Stomach (tissue), 9 donors: ENCODE data around the gene CAMSAP2. TPM values are rescaled to one million over a fixed set of nuclear protein-coding genes. Genes with fewer than 3 reads are reported as not detected.

Source experiments
- DNase-seq, 2 donors: peaks; one replicate each; pipeline versions ENCODE4 v3.0.0 to v3.0.0-alpha.2; 2013 to 2019
- H3K27ac ChIP-seq, 5 donors: fragments of 200-600 bp in 4 of 5; sonication (generic) in 4 of 5; one replicate each; pipeline ENCODE4 v1.5.1; 2013 to 2019; ENCODE audit warnings: mild to moderate bottlenecking in 1 of 5, moderate library complexity in 1 of 5
- H3K27me3 ChIP-seq, 3 donors: fragments of 200-600 bp; sonication (generic); one replicate each; pipeline ENCODE4 v1.5.1; 2017 to 2019; ENCODE audit warnings: mixed run types in 1 of 3
- H3K36me3 ChIP-seq, 4 donors: fragments of 200-600 bp; sonication (generic); 1 replicate in 3 of 4; 2 replicates in 1 of 4; pipeline ENCODE4 v1.5.1; 2016 to 2019
- H3K4me1 ChIP-seq, 4 donors: fragments of 200-600 bp; sonication (generic); one replicate each; pipeline ENCODE4 v1.5.1; 2016 to 2019
- H3K4me3 ChIP-seq, 4 donors: fragments of 200-600 bp; sonication (generic) in 3 of 4; one replicate each; pipeline ENCODE4 v1.5.1; 2016 to 2019; ENCODE audit warnings: mild to moderate bottlenecking in 1 of 4
- H3K9me3 ChIP-seq, 4 donors: fragments of 200-600 bp; sonication (generic); one replicate each; pipeline ENCODE4 v1.5.1; 2016 to 2019
- EP300 ChIP-seq: sonication (generic); formaldehyde crosslinking; IDR thresholded peaks from one replicate; pipeline ENCODE4 v1.6.1; 2017; ENCODE audit warnings: antibody characterized with exemption
- POLR2A ChIP-seq, 4 donors: fragments of 450-650 bp; IDR thresholded peaks; one replicate each; pipeline ENCODE4 v1.6.1; 2016; ENCODE audit warnings: antibody characterized with exemption in 4 of 4, control low read depth in 2 of 4, mild to moderate bottlenecking in 1 of 4, moderate library complexity in 1 of 4
- POLR2AphosphoS5 ChIP-seq, 3 donors: sonication (generic); formaldehyde crosslinking; IDR thresholded peaks; one replicate each; pipeline ENCODE4 v1.6.1; 2016; ENCODE audit warnings: antibody characterized with exemption in 3 of 3
- WGBS, 5 donors: extraction: QIAGEN DNeasy Blood & Tissue Kit in 3 of 5; methylation state at CpG; one replicate each; pipeline versions ENCODE4 v1.1.5 to v1.1.7; 2013 to 2018; 5-methylcytosine and 5-hydroxymethylcytosine counted together
- intact Hi-C: fragments of 100-400 bp; cut with DNase I; formaldehyde crosslinking; loops from one replicate; pipeline ENCODE4 v1.15.1; 2023; ENCODE audit warnings: low total_unique reads
- polyA plus RNA-seq, 3 donors: library from polyadenylated mRNA; stranded (reverse); fragments of 200-250 nt; gene quantifications; one replicate each; pipeline ENCODE4 v1.2.3, GENCODE V29; 2013
- total RNA-seq, 5 donors: library from RNA; depleted of rRNA; stranded (reverse); fragments of >200 nt; gene quantifications; one replicate each; pipeline versions ENCODE4 v1.1.0 to v1.2.3, GENCODE V29; 2014 to 2016
- TF ChIP-seq, protein P1 (sequence below), 7 experiments: fragments of 450-650 bp in 4 of 7; fragments of 200-600 bp in 3 of 7; sonication (generic) in 3 of 7; IDR thresholded peaks; one replicate each; pipeline ENCODE4 v1.5.1; 2016 to 2019; ENCODE audit warnings: antibody characterized with exemption in 7 of 7, control low read depth in 2 of 7, mild to moderate bottlenecking in 1 of 7
- donor health status: healthy with polysubstance abuse.
- donor health status: Bipolar disorder and iron deficiency.
- donor health status: healthy.

Gene CAMSAP2
- total and polyA plus RNA-seq, 8 donors, result 4.5 to 35.4 (median 7.5) TPM

- no peak overlapping the region for H3K4me3 ChIP-seq
- no peaks in the 10 kb centered on the region for H3K9me3 ChIP-seq
- H3K4me1 ChIP-seq, result no peaks in the 10 kb centered on the region
- 88 to 92% (median 90%) methylated on average over 6 of the region's 6 CpGs for WGBS, 5 donors
- H3K36me3 ChIP-seq, result peaks cover 26 to 88% (median 84%) of the 10 kb centered on the region in 4 donors
- no peaks in the 10 kb centered on the region for H3K27me3 ChIP-seq
- DNase-seq, result no peak
- TF ChIP-seq POLR2AphosphoS5 (IDR thresholded peaks at IDR 0.05), result no peak
- TF ChIP-seq, protein P1, sequence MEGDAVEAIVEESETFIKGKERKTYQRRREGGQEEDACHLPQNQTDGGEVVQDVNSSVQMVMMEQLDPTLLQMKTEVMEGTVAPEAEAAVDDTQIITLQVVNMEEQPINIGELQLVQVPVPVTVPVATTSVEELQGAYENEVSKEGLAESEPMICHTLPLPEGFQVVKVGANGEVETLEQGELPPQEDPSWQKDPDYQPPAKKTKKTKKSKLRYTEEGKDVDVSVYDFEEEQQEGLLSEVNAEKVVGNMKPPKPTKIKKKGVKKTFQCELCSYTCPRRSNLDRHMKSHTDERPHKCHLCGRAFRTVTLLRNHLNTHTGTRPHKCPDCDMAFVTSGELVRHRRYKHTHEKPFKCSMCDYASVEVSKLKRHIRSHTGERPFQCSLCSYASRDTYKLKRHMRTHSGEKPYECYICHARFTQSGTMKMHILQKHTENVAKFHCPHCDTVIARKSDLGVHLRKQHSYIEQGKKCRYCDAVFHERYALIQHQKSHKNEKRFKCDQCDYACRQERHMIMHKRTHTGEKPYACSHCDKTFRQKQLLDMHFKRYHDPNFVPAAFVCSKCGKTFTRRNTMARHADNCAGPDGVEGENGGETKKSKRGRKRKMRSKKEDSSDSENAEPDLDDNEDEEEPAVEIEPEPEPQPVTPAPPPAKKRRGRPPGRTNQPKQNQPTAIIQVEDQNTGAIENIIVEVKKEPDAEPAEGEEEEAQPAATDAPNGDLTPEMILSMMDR (IDR thresholded peaks at IDR 0.05), result no peak
- no peak for TF ChIP-seq POLR2A (IDR thresholded peaks at IDR 0.05)
- TF ChIP-seq EP300, result no peak
- no peak overlapping the region for H3K27ac ChIP-seq
- intact Hi-C loops, result no loop called here
Observed at GRCh38 chr1:200849430-200849829, 110.7 kb downstream of the CAMSAP2 start.

DNA sequence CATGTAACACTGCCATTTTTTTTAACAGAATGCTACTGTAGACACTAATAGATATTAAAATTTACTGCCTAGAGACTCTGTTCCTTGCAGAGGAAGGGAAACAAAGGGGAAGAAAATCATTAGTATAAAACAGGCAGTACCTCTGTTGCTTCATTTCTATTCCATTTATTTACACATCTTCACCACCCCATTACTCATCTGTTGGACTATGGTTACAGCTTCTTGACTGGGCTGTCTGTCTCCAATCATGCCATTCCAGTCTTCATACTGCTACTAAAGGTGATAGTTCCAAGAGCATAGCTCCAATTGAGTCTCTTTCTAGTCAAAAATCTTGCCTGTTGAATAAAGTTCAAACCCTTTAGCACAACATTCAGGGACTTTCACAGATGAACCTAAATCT lies 111.9 kb downstream of the CAMSAP2 start:
- H3K4me1 ChIP-seq, result no peaks in the 10 kb centered on the region
- H3K4me3 ChIP-seq, result no peak overlapping the region
- TF ChIP-seq POLR2A (IDR thresholded peaks at IDR 0.05) (no peak), EP300 (no peak), POLR2AphosphoS5 (IDR thresholded peaks at IDR 0.05) (no peak)
- TF ChIP-seq, protein P1 (IDR thresholded peaks at IDR 0.05), result no peak
- no peaks in the 10 kb centered on the region for H3K27me3 ChIP-seq
- intact Hi-C loops, result no loop called here
- H3K36me3 ChIP-seq, result peaks cover 22 to 93% (median 85%) of the 10 kb centered on the region in 4 donors
- no peak overlapping the region for H3K27ac ChIP-seq
- no peak for DNase-seq
- H3K9me3 ChIP-seq, result no peaks in the 10 kb centered on the region

DNA sequence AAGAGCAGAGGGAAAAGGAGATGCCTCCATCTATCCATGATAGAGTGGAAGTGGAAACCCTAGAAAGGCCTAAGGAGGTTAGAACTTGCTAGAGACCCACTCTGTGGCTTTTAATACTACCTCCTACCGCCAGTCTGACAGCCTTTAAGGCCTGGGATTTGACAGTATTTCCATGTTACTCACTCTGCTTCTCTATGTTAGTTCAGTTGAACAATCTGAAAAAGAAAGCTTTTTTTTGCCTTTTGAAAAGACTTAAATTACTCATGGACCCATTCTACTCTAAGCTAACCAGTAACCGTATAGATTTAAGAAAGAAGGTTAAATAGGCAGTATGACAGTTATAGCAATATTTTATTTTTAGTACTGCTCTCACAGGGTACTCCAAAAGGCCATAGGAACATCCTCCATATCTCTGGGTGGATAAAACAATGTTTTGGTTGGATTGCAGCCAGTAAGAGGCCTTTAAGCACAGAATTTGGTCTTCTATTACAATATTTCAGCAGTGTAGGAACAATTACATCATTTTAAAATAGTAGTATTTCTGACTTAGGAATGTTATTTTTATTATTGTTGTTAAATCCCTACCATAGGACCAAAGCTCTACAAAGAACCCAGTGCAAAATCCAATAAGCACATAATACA lies 118.1 kb downstream of the CAMSAP2 start:
- DNase-seq, result no peak
- Histone ChIP-seq H3K36me3 (peaks cover 22 to 66% (median 63%) of the 10 kb centered on the region in 4 donors), H3K27ac (no peak overlapping the region), H3K27me3 (no peaks in the 10 kb centered on the region), H3K4me3 (no peak overlapping the region), H3K4me1 (no peaks in the 10 kb centered on the region), H3K9me3 (no peaks in the 10 kb centered on the region)
- intact Hi-C loops, result no loop called here
- WGBS, 5 donors, result 81 to 90% (median 84%) methylated on average over 2 of the region's 2 CpGs
- no peak for TF ChIP-seq EP300
- TF ChIP-seq, protein P1 (IDR thresholded peaks at IDR 0.05), result no peak
- no peak for TF ChIP-seq POLR2A (IDR thresholded peaks at IDR 0.05)
- no peak for TF ChIP-seq POLR2AphosphoS5 (IDR thresholded peaks at IDR 0.05)

DNA sequence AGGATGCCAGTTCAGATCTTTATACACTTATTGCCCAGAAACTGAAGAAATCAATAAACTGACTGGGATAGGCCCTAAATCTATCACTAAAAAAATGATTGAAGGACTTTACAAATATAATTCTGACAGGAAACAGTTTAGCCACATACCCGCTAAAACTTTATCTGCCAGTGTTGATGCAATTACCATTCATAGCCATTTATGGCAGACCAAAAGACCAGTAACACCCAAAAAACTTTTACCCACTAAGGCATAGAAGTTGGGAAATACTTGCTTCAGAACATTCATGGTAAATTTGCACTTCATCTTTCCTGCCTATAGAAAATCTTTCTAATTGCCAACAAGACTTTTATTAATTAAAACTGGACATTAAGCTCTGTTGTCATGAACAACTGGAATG lies 119.1 kb downstream of the CAMSAP2 start:
- no peak overlapping the region for H3K27ac ChIP-seq
- DNase-seq, result no peak
- H3K9me3 ChIP-seq, result no peaks in the 10 kb centered on the region
- 69 to 88% (median 83%) methylated on average over 1 of the region's 1 CpG for WGBS, 5 donors
- no peak overlapping the region for H3K4me3 ChIP-seq
- no peaks in the 10 kb centered on the region for H3K4me1 ChIP-seq
- H3K27me3 ChIP-seq, result no peaks in the 10 kb centered on the region
- TF ChIP-seq, protein P1 (IDR thresholded peaks at IDR 0.05), result no peak
- no peak for TF ChIP-seq EP300
- TF ChIP-seq POLR2AphosphoS5 (IDR thresholded peaks at IDR 0.05), result no peak
- TF ChIP-seq POLR2A (IDR thresholded peaks at IDR 0.05), result no peak
- H3K36me3 ChIP-seq, result peaks cover 28 to 64% (median 60%) of the 10 kb centered on the region in 4 donors
- intact Hi-C loops, result no loop called here
